SK-N-SH treated with all-trans-retinoic acid at 6 μM for 48 hours (cell line): ENCODE results near the gene TNXB.

ENCODE experiments used
- ATAC-seq: fragments of 200-7000 bp; cut with Tn5 transposase; 3 replicates; pipeline ENCODE4 v1.9.1; 2020; ENCODE audit warnings: mild to moderate bottlenecking, moderate library complexity
- ARNTL ChIP-seq: fragments of 450-650 bp; formaldehyde crosslinking; IDR thresholded peaks from 2 replicates; pipeline ENCODE4 v1.5.0; 2020; ENCODE audit warnings: low read depth, mild to moderate bottlenecking, moderate library complexity, borderline replicate concordance
- BACH2 ChIP-seq: fragments of 250-450 bp; sonication (Bioruptor Pico); IDR thresholded peaks from 2 replicates; pipeline ENCODE4 v1.9.0; 2021; ENCODE audit warnings: mild to moderate bottlenecking, borderline replicate concordance
- CREB5 ChIP-seq: fragments of 250-450 bp; sonication (Bioruptor Pico); IDR thresholded peaks from 2 replicates; pipeline ENCODE4 v1.5.1; 2020; ENCODE audit warnings: low read depth, mild to moderate bottlenecking, moderate library complexity
- CSDC2 ChIP-seq: fragments of 250-450 bp; sonication (Bioruptor Pico); IDR thresholded peaks from 2 replicates; pipeline ENCODE4 v1.5.0; 2020; ENCODE audit warnings: mild to moderate bottlenecking, moderate library complexity
- CSRNP3 ChIP-seq: fragments of 250-450 bp; sonication (Bioruptor Pico); IDR thresholded peaks from 2 replicates; pipeline ENCODE4 v1.5.1; 2021; ENCODE audit warnings: mild to moderate bottlenecking, moderate library complexity
- ESRRG ChIP-seq: fragments of 250-450 bp; sonication (Bioruptor Pico); IDR thresholded peaks from 2 replicates; pipeline ENCODE4 v1.6.1; 2021; ENCODE audit warnings: mild to moderate bottlenecking
- GLIS3 ChIP-seq: fragments of 250-450 bp; sonication (Bioruptor Pico); IDR thresholded peaks from 2 replicates; pipeline ENCODE4 v1.5.0; 2020; ENCODE audit warnings: mild to moderate bottlenecking, moderate library complexity
- OSR1 ChIP-seq: fragments of 250-450 bp; sonication (Bioruptor Pico); IDR thresholded peaks from 2 replicates; pipeline ENCODE4 v1.8.0; 2022; ENCODE audit warnings: moderate library complexity, mild to moderate bottlenecking, inconsistent platforms
- RARB ChIP-seq: fragments of 250-450 bp; sonication (Bioruptor Pico); IDR thresholded peaks from 2 replicates; pipeline ENCODE4 v1.8.0; 2021; ENCODE audit warnings: mild to moderate bottlenecking, moderate library complexity
- SNAI2 ChIP-seq: fragments of 250-450 bp; sonication (Bioruptor Pico); IDR thresholded peaks from 2 replicates; pipeline ENCODE4 v1.5.0; 2020; ENCODE audit warnings: mild to moderate bottlenecking, moderate library complexity
- TCF4 ChIP-seq: fragments of 250-450 bp; sonication (Bioruptor Pico); IDR thresholded peaks from 2 replicates; pipeline ENCODE4 v1.8.0; 2021; ENCODE audit warnings: mild to moderate bottlenecking, moderate library complexity, borderline replicate concordance
- TOX ChIP-seq: fragments of 250-450 bp; sonication (Bioruptor Pico); IDR thresholded peaks from 2 replicates; pipeline ENCODE4 v1.8.0; 2021; ENCODE audit warnings: mild to moderate bottlenecking, moderate library complexity, borderline replicate concordance
- ZC3H10 ChIP-seq: fragments of 250-450 bp; sonication (Bioruptor Pico); IDR thresholded peaks from 2 replicates; pipeline ENCODE4 v1.5.1; 2021; ENCODE audit warnings: mild to moderate bottlenecking, moderate library complexity
- ZFP3 ChIP-seq: fragments of 250-450 bp; sonication (Bioruptor Pico); IDR thresholded peaks from 2 replicates; pipeline ENCODE4 v1.5.0; 2020; ENCODE audit warnings: mild to moderate bottlenecking, moderate library complexity
- ZFP30 ChIP-seq: fragments of 450-650 bp; formaldehyde crosslinking; IDR thresholded peaks from 2 replicates; pipeline ENCODE4 v1.5.0; 2022; ENCODE audit warnings: mild to moderate bottlenecking, moderate library complexity
- ZNF565 ChIP-seq: fragments of 450-650 bp; formaldehyde crosslinking; conservative IDR thresholded peaks from 2 replicates; pipeline ENCODE4 v1.5.0; 2020; ENCODE audit warnings: low read depth, mild to moderate bottlenecking, moderate library complexity
- ZNF8 ChIP-seq: fragments of 450-650 bp; formaldehyde crosslinking; IDR thresholded peaks from 2 replicates; pipeline ENCODE4 v1.5.0; 2020; ENCODE audit warnings: mild to moderate bottlenecking, moderate library complexity
- TF ChIP-seq, protein P1 (sequence below): fragments of 250-450 bp; sonication (Bioruptor Pico); IDR thresholded peaks from 2 replicates; pipeline ENCODE4 v1.5.0; 2020; ENCODE audit warnings: mild to moderate bottlenecking, moderate library complexity
- TF ChIP-seq, protein P2 (sequence below): fragments of 250-450 bp; sonication (Bioruptor Pico); IDR thresholded peaks from 2 replicates; pipeline ENCODE4 v1.8.0; 2020; ENCODE audit warnings: mild to moderate bottlenecking, moderate library complexity, borderline replicate concordance

TNXB gene

DNA sequence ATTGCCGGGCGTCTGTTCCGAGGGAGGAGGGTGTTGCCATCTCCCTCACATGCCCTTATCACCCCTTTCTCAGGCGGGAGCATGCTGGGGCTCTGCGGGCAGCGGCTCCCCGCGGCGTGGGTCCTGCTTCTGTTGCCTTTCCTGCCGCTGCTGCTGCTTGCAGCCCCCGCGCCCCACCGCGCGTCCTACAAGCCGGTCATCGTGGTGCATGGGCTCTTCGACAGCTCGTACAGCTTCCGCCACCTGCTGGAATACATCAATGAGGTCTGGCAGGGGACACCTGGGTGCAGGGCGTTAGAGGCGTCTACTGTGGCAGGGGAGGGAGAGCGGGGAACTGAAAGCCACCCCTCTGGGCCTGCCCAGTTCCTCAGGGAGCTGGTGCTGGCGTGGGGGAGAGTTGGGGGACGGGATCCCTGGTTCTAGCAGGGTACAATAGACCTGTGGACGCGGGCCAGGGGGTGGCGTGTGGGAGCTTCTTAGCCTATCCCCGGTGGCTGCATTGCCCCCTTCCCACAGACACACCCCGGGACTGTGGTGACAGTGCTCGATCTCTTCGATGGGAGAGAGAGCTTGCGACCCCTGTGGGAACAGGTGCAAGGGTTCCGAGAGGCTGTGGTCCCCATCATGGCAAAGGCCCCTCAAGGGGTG, 45.5 kb upstream of the TNXB start:
- TF ChIP-seq ZC3H10 (CRISPR knock-in tag) (no peak), SNAI2 (CRISPR knock-in tag) (no peak), ESRRG (no peak), ZFP30 (CRISPR knock-in tag) (no peak), CSDC2 (CRISPR knock-in tag) (no peak), ZNF565 (no peak)
- TF ChIP-seq, protein P1, sequence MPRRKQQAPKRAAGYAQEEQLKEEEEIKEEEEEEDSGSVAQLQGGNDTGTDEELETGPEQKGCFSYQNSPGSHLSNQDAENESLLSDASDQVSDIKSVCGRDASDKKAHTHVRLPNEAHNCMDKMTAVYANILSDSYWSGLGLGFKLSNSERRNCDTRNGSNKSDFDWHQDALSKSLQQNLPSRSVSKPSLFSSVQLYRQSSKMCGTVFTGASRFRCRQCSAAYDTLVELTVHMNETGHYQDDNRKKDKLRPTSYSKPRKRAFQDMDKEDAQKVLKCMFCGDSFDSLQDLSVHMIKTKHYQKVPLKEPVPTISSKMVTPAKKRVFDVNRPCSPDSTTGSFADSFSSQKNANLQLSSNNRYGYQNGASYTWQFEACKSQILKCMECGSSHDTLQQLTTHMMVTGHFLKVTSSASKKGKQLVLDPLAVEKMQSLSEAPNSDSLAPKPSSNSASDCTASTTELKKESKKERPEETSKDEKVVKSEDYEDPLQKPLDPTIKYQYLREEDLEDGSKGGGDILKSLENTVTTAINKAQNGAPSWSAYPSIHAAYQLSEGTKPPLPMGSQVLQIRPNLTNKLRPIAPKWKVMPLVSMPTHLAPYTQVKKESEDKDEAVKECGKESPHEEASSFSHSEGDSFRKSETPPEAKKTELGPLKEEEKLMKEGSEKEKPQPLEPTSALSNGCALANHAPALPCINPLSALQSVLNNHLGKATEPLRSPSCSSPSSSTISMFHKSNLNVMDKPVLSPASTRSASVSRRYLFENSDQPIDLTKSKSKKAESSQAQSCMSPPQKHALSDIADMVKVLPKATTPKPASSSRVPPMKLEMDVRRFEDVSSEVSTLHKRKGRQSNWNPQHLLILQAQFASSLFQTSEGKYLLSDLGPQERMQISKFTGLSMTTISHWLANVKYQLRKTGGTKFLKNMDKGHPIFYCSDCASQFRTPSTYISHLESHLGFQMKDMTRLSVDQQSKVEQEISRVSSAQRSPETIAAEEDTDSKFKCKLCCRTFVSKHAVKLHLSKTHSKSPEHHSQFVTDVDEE (CRISPR knock-in tag): no peak
- peak; percentile 79 for ATAC-seq

GRCh38 chr6:32153564-32154513, 44.7 kb upstream of the TNXB start, which contains the start of gene PPT2:
TSS of gene PPT2 (plus strand) at chr6:32154141. CDS start at chr6:32154595, 454 bp downstream.
- TF ChIP-seq ZFP30 (CRISPR knock-in tag): no peak
- TF ChIP-seq GLIS3: no peak
- TF ChIP-seq CREB5: no peak
- no peak for TF ChIP-seq ZNF565
- no peak for TF ChIP-seq OSR1
- no peak for TF ChIP-seq TCF4 (CRISPR knock-in tag)
- TF ChIP-seq ZFP3 (CRISPR knock-in tag): no peak
- TF ChIP-seq, protein P1 (CRISPR knock-in tag): no peak
- TF ChIP-seq RARB (CRISPR knock-in tag): no peak
- TF ChIP-seq ZC3H10 (CRISPR knock-in tag): no peak
- no peak for TF ChIP-seq CSRNP3
- TF ChIP-seq ZNF8 (CRISPR knock-in tag): no peak
- no peak for TF ChIP-seq ARNTL
- ATAC-seq: peak; percentile 82

GRCh38 chr6:32152769-32153563, 43.8 kb upstream of the TNXB start:
- peak; percentile 61 for ATAC-seq
- TF ChIP-seq ZFP30 (CRISPR knock-in tag) (no peak), BACH2 (CRISPR knock-in tag) (no peak), GLIS3 (no peak), CREB5 (no peak), TOX (CRISPR knock-in tag) (no peak), ZFP3 (CRISPR knock-in tag) (no peak), ARNTL (no peak), CSDC2 (CRISPR knock-in tag) (no peak), RARB (CRISPR knock-in tag) (no peak)
- TF ChIP-seq, protein P2, sequence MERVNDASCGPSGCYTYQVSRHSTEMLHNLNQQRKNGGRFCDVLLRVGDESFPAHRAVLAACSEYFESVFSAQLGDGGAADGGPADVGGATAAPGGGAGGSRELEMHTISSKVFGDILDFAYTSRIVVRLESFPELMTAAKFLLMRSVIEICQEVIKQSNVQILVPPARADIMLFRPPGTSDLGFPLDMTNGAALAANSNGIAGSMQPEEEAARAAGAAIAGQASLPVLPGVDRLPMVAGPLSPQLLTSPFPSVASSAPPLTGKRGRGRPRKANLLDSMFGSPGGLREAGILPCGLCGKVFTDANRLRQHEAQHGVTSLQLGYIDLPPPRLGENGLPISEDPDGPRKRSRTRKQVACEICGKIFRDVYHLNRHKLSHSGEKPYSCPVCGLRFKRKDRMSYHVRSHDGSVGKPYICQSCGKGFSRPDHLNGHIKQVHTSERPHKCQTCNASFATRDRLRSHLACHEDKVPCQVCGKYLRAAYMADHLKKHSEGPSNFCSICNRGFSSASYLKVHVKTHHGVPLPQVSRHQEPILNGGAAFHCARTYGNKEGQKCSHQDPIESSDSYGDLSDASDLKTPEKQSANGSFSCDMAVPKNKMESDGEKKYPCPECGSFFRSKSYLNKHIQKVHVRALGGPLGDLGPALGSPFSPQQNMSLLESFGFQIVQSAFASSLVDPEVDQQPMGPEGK (CRISPR knock-in tag): no peak
